GM21367 (cell line): ENCODE measurements around the gene FAM83C.
"Not testable (repeated sequence)": the region's sequence is repeated elsewhere in the genome, so short reads cannot be mapped to it uniquely, and the experiment has no call there.

Experiments used
- ATAC-seq: cut with Tn5 transposase; IDR thresholded peaks from one replicate; pipeline ENCODE4 v1.9.1; 2021; ENCODE audit not compliant: unreplicated experiment

Gene FAM83C

GRCh38 chr20:35269055-35269781 is 23.0 kb downstream of the FAM83C start:
- ATAC-seq: no peak

- no peak for ATAC-seq
These were observed 25.1 kb downstream of the FAM83C start for GRCh38 chr20:35267092-35267491.

- ATAC-seq: no peak
These were observed 27.5 kb downstream of the FAM83C start for GRCh38 chr20:35264755-35265154.

- ATAC-seq: no peak
These were observed 28.5 kb downstream of the FAM83C start for GRCh38 chr20:35263532-35264341.

- ATAC-seq: not testable (repeated sequence)
These were observed 29.3 kb downstream of the FAM83C start for GRCh38 chr20:35262731-35263531.

- ATAC-seq: not testable (repeated sequence)
These were observed 29.9 kb downstream of the FAM83C start for GRCh38 chr20:35262321-35262720.

GRCh38 chr20:35260426-35260825 is 31.8 kb downstream of the FAM83C start:
- ATAC-seq: no peak

- ATAC-seq: no peak
These were observed 34.9 kb downstream of the FAM83C start for GRCh38 chr20:35257175-35257909.

- no peak for ATAC-seq
These were observed 37.7 kb downstream of the FAM83C start for GRCh38 chr20:35254448-35254999.

- no peak for ATAC-seq
These were observed 39.2 kb downstream of the FAM83C start for GRCh38 chr20:35253010-35253409.

GRCh38 chr20:35252598-35252997 is 39.6 kb downstream of the FAM83C start:
- not testable (repeated sequence) for ATAC-seq

- no peak for ATAC-seq
These were observed 40.2 kb downstream of the FAM83C start for GRCh38 chr20:35252037-35252461.

- ATAC-seq: no peak
These were observed 40.6 kb downstream of the FAM83C start for GRCh38 chr20:35251613-35251940.

GRCh38 chr20:35248641-35249475 is 43.4 kb downstream of the FAM83C start:
- no peak for ATAC-seq

- ATAC-seq: no peak
These were observed 45.5 kb downstream of the FAM83C start for GRCh38 chr20:35246723-35247122.

GRCh38 chr20:35243986-35244385 is 48.2 kb downstream of the FAM83C start:
- ATAC-seq: no peak

- no peak for ATAC-seq
These were observed 48.9 kb downstream of the FAM83C start for GRCh38 chr20:35243317-35243716.

- ATAC-seq: no peak
These were observed 51.4 kb downstream of the FAM83C start for GRCh38 chr20:35240811-35241293.

- ATAC-seq: no peak
These were observed 52.0 kb downstream of the FAM83C start for GRCh38 chr20:35240083-35240810.
